IPS DF 4.7 (cell line): ENCODE measurements around the gene BARX1.
"Not testable (repeated sequence)": the region's sequence is repeated elsewhere in the genome, so short reads cannot be mapped to it uniquely, and the experiment has no call there.

ENCODE experiments used
- DNase-seq: peaks from one replicate; pipeline ENCODE4 v3.0.0-alpha.2; 2013; ENCODE audit warnings: low spot score; ENCODE audit errors: extremely low read depth

Gene BARX1, protein sequence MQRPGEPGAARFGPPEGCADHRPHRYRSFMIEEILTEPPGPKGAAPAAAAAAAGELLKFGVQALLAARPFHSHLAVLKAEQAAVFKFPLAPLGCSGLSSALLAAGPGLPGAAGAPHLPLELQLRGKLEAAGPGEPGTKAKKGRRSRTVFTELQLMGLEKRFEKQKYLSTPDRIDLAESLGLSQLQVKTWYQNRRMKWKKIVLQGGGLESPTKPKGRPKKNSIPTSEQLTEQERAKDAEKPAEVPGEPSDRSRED

DNA sequence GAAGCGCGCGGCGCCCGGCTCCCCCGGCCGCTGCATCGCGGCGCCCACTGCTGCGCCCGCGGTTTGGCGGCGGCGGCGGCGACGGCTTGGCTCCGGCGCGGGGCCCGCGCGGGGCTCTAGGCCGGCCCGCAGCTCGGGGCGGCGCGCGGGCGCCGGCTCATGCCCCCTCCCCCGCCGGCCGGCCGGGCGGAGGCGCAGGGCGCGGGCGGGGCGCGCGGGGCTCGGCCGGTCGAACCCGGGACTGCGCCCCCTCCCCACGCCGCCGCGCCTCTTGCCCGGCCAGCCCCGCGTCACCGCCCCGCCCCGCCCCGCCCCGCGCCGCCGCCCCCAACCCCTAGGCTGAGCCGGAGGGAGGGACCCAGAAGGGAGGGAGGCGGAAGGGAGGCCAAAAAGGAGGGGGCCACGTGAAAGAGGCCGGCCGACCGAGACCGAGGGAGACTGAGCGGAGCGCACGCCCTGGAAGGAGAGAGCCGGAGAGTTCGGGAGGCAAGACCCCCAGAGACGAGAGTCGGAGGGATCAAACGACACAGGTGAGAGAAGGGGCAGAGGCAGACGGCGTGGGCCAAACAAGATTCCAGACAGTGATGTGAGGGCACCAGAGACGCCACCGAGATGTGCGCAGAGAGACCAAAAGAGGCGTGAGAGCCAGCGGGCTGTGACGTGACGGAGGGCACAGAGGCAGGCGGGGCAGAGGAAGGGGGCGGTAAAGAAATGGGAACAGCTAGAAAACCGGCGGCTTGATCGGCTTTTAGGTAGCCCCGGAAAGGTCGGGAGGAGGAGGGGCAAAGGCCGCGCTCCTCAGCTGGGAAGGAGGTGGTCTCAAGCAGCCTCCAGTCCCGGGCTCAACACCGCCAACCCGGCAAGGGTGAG is at the start of gene BARX1:
Gene BARX1, minus strand, starts transcription at position 245 of the 870 bp plus-strand sequence. Its CDS starts 209 bp downstream, at position 36.
- DNase-seq, result no peak

DNA sequence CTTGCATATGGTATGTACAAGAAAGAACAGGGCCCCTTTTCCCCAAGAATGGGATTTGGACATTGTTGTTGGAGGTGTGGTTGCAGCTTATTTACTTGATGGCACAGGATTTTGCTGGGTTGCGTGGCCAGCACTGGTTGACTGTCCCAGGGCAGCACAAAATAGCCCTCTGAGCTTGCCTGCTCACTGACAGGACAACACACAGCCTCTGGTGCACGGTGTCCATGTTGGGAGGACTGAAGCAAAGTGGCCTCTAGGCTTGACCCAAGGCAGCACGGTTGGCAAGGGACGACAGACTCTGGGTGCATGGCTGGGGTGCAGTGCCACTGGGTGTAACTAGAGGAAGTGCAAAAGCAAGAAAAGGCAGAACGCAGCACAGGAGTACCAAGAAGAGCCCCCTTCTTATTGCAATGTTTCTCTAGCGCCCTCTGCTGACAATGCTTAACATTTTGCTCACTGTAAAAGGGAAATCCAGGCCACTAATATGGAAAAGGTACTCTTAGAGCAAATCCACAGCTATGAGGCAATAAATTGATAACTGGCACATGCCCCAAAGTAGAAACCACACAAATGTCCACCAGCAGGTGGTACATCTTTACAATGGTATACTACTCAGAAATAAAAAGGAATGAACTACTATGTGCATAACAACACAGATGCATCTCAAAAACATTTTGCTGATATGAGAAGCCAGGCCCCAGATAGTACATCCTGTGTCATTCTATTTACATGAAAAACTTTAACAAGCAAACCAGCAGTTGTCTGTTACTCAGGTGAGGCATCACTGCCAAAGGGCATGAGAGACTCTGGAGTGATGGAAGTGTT is 47.4 kb upstream of the BARX1 start:
- DNase-seq, result no peak

DNA sequence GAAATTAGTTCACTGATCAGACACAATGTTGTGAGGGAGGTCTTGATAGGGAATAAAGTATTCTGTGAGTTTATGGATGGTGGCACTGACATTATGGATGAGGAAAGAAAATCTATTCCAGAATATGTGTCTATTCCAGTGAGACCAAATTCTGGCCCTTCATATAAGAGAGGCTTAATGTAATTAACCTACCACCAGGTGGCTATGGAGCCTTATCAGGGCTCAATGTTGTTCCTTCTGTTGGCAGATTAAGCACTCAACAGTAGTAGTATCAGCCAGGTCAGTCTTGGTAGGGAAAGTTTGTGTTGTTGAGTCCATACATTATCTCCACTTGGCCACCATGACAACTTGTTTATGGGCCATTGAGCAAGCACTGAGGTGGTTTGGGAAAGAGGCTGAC is 41.7 kb upstream of the BARX1 start:
- no peak for DNase-seq

DNA sequence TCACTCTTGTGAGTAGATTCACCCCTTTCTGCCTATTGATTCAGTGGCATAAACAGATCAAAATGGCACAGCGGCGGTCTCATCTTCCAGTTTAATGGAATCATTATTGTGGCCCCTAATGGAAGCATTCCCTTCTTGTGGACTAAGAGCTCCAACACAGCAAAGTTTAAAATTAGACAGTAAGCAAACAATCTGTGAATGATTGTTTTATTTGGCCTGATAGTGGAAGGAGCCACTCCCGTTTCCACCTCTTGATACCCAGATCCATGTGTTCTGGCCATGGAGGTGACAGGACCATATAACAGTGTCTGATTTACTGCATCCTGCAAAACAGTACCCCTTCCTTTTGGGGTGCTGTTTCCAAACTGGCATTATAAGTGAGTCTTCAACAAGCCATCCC is 41.2 kb upstream of the BARX1 start:
- no peak for DNase-seq

DNA sequence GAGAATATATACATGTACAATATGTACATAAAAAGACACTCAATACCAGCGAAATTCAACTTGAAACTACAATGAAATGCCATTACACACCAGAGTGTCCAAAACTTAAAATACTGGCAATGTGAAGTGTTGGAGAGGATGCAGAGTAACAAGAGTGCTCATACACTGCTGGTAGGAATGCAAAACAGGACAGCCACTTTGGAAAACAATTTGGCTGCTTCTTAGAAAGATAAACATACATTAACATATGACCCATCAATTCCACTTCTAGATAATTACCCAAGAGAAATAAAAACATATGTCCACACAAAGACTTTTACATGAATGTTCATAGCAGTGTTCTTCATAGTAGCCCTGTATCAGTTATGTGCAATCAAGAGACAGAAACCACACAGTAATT is 39.4 kb upstream of the BARX1 start:
- DNase-seq, result no peak

DNA sequence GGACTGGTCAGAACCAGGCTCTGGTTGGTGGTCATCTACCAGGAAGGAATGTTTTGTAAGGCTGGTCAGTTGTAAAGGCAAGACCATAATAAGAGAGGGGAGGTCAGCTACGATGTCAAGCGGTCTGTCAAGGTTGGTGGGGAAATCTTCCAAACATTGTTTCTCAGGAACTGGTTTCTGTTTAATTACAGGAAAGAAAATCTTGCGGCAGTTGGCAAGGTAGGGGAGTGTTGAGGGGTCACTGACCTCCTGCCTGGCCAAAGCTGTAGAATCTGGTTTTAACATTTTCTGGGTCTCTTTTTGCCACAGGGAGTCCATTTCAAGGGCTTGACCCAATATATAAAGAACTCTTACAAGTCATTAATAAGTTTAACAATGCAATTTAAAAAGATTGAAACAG is 39.0 kb upstream of the BARX1 start:
- DNase-seq, result no peak

DNA sequence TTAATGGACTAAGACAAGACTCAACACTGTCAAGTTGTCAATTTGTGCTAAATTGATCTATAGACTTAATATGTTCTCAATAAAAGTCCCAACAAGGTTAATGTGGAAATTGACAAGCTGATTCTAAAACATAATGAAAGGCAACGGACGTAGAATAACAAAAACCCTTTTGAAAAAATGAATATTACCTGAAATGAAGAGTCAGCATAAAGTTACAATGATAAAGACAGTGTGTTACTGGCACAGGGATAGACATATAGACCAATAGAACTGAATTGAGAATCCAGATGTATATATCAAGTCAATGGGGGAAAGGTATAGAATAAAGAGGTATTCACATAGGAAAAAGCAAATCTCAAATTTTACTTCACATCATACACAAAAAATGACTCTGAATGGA is 37.7 kb upstream of the BARX1 start:
- DNase-seq, result no peak

DNA sequence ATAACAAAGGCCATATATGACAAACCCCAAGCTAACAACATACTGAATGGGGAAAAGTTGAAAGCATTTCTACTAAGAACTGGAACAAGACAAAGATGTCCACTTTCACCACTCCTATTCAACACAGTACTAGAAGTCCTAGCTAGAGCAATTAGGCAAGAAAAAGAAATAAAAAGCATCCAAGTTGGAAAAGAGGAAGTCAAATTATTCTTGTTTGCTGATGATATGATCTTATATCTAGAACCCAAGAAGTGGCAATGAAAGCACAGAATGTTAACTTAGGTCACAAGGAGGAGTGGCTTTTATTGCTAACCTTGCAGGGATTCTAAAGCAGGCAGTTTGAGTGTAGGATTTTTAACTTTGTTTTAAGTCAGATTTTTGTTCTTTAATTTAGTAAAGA is 35.3 kb upstream of the BARX1 start:
- no peak for DNase-seq

DNA sequence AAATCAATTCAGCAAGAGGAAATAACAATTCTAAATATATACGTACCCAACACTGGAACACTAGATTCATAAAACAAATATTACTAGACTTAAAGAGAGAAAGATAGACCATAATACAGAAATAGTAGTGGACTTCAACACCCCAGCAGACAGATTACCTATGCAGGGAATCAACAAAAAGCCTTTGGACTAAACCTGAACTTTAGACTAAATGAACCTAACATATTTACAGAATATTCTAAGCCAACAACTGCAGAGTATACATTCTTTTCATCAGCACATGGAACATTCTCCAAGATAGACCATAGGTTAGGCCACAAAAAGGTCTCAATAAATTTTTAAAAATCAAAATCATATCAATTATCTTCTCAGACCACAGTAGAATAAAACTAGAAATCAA is 32.9 kb upstream of the BARX1 start:
- no peak for DNase-seq

DNA sequence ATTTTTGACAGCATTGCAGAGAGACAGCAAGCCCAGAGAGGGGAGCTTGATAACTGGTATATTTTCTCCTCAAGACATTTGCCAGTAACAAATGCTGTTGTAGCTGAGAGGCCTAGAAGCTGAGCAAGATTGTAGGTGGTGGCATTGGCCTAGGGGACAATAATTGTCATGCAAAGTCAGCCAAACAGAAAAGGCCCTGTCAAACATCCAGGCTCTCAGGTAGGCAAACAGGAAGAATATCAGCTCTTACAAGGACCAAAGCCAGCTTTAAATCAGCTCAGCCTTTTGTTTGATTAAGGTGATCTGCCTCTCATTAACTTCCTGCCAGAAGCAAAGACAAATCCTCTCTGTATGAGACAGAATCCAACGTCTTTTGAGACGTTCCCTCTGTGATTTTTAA is 29.7 kb upstream of the BARX1 start:
- DNase-seq, result no peak

DNA sequence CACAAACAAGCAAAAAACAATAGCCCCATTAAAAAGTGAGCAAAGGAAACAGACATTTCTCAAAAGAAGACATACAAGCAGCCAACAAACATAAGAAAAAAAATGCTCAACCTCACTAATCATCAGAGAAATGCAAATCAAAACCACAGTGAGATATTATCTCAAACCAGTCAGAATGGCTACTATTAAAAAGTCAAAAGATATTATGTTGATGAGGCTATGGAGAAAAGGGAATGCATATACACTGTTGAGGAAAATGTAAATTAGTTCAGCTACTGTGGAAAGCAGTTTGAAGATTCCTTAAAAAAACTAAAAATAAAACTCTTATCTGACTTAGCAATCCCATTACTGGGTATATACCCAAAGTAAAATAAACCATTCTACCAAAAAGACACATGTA is 28.7 kb upstream of the BARX1 start:
- no peak for DNase-seq

DNA sequence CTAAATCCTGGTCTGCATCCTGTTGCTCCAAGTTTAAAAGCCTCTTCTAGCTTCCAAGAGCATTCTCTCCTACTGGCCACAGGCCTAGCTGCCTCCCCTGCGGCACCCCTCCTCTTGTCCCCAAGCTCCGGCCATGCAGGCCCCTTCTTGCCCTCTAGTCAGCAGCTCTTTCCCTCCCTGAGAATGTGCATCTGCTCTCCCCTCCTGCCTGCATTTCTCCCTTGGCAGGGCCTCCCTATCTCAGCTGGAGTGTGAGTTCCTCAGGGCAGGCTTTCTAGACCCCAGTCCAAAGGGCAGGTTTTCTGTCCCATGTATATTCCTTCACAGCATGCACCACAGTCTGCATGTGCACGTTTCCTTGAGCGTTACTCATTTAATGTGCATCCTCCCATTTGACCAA is 24.6 kb upstream of the BARX1 start:
- DNase-seq, result no peak

DNA sequence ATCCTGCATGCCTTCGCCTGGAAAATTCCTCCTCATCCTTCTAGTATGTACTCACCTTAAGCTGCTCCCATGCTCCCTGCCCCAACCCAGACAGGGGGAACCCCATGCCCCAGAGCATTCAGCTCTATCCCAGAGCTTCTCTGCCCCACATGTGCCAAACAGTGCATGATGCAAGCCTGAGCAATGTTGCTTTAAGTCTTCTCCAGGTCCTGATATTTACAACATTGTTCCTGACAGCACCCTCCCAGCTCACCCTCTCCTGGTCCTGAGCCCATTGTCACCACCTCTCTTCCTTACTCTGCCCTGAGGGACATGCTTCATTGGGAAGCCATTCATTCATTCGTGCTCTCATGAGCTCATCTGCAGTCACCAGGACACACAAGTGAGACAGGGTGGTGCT is 23.4 kb upstream of the BARX1 start:
- DNase-seq, result no peak

DNA sequence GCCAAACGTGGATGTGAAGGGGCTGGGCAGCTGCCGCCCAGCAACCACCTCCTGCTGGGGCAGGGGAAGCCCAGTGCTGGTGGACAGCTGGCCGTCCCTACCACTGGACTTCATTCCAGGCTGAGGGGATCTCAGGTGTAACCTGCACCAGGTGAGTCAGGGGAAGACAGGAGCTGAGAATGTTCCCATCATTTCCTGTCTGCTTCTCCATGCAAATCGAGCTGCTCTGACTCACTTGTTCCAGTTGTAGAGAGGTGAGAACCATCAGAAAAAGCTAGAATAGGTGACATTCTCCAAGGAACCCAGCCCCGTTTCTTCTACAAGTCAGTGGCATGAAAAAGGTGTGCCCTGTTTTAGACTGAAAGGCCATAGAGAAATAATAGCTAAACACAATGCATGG is 21.8 kb upstream of the BARX1 start:
- DNase-seq, result no peak

DNA sequence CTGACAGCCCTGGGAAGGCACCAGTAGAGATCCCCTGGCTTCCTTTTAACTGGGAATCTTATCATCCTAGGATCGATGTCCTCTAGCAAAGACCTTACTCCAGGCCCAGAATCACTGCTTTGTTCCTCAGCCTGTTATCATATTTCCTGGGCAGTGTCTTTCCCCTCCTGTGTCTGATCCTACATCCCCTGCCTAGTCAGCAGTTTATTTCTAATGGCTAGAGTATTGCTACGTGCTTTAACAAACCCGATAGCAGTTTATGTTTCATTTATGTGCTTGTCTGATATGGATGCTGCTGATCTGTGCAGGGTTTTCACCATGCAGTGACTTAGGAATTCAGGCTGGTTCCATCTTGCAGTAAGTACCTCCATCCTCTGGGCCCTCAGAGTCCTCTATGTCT is 20.9 kb upstream of the BARX1 start:
- DNase-seq, result no peak

DNA sequence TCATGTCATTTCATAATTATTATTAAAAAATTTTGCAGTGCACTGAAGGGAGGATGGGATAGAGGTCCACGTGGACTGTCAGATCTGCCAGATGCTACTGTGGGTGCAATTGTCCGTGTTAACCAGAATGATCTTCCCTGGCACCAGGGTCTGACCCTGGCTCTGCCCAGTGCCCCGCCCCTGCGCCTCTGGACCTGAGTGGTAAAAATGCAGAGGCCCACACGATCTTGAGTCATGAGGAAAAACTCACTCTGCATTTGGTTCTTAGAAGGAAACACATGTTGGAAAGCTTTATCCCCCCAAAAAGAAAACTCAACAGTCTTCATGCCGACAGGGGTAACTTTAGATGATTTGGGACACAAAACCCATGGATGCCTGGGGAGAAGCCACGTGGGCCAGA is 20.1 kb upstream of the BARX1 start:
- no peak for DNase-seq

DNA sequence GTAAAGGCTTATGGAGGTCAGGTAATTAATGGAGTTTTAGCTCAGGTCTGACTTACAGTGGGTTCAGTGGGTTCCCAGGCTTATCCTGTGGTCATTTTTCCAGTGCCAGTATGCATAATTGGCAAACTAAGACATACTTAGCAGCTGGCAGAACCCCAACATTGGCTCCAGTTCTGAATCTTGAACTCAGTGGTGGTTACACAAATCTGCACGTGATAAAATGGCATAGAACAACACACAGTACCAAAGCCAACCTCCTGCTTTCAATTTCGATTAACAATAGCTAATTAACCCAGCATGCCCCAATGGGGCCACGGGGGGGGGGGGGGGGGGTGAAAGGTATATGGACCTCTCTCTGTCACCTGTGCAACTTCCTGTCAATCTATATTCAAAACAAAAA is 19.0 kb upstream of the BARX1 start:
- DNase-seq, result no peak

DNA sequence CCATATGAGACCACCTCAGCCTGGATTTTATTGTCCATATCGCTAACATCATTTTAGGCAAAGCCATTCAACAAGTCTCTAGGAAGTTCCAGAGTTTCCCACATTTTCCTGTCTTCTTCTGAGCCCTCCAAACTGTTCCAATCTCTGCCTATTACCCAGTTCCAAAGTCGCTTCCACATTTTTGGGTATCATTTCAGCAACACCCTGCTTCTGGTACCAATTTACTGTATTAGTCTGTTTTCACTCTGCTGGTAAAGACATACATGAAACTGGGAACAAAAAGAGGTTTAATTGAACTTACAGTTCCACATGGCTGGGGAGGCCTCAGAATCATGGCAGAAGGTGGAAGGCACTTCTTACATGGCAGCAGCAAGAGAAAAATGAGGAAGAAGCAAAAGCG is 17.5 kb upstream of the BARX1 start:
- not testable (repeated sequence) for DNase-seq

DNA sequence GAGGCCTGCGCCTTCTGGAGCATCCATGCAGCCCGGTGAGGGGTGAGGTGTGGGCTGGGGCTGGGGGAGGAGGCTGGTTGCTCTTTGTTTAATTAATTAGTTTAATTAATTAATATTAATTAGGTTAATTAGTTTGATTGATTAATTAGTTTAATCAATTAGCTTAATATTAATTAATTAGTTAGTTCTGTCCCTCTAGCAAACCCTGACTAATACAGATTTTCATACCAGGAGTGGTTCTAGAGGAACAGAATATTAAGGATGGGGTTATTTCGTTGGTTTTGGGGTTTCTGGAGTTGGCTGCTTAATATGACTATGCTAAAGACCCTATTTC is 14.1 kb upstream of the BARX1 start:
- no peak for DNase-seq

DNA sequence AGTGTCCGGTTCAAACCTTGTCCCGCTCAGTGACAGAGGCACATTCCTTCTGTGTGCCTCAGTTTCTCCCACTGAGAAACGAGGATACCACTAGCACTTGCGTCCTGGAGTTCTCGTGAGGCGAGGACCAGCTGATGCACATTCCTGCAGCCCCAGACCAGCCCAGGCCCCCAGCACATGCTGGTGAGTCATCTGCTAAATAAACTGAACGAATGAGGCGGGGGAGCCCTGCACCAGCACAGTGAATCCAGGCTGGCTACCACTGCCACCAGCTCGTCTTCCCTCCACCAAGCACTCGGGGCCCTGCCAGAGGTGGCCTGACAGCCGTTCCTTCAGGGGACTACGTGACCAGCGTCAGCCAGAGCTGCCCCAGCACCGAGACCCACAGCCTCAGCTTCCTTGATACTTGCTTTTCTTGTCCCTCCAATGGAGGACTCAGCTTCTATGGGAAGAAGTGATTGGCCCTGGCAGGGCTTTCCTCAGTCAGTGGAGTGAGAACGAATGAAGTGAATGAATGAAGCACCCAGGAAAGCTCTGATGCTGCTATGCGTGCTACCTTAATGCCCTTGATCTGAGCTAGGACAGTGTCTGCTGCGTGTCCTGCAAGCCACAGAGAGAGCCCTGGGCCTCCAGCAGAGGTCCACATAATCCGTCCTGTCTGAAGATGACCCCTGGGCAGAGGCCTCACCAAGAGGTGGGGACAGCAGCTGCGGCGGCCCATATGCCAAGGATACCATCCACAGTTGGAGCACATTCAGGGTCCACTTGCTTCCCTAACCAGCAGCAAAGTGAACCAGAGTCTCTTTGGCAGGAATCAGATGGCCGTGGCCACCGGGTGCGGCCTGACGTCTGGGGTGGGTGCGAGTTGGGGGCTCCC is 13.5 kb upstream of the BARX1 start:
- no peak for DNase-seq
